SIG-M5 (cell line): ENCODE results near the gene CCDC71.

ENCODE experiments used
- DNase-seq: peaks from one replicate; lab custom pipeline; 2025; lab: John Stamatoyannopoulos, UW

Gene CCDC71

DNA sequence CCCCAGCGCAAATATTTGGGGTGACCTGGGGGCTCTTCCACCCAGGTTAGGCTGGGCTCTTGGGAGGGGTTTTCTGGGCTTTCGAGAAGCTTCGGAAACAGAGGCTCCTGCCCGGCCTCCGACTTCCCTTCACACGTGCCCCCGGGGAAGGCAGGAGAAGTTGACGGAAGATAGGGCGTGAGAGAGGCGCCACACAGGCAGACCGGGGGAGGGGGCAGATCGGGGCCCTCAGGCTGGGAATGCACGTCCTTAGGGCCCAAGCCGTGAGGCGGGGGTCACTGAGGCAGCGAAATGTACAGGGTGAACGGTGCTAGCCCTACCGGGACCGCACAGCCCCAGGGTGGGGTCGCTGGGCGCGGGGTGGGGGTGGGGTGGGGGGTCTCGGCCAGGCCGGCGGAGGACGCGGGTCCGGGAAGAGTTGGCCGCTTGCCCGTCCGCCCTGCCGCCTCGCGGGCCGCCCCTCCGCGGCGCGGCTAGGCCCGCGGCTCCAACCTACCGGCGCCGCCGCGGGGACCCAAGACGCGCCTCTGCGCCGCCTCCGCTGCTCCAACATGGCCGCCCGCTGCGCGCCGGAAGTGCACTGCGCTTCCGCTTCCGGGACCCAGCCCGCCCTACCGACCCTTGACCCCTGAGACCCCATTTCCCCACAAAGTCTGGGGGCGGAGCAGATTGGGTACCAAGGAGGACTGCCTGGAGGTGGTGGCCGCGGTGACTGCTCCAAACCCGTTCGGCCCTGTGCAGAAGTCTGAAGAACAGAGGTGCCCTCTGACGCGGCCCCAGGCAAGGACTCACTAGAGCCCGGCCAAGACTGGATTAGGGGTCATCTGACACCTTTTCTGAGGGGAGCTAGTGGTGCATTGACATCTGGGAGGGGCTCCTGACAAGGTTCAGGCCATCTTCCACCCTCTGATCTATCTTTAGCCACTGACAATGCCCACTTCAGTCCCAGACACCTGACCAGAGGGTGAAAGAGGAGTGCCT is at the start of gene CCDC71:
TSS of gene CCDC71 (minus strand) at position 561 of the 981 bp plus-strand sequence. CDS start 2,123 bp downstream, outside the sequence.
- no peak for DNase-seq

DNA sequence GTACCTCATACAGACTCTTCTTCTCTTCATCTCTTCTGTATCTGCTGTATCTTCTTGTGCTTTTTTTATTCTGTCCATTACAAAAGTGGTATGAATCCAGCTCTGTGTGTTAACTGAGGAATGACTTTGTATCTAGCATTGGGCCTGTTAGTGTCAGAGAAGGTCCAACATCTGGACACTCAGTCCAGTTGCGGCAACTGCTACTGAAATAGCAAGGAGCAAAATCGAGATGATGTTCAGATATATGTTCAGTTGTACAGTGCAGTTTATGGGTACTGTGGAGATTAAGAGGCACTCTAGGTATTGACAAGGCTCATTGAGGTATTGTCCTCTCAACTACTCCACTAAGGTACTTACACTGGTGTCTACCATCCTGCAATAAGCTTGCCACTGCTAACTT is 47.9 kb upstream of the CCDC71 start:
- DNase-seq, result no peak

DNA sequence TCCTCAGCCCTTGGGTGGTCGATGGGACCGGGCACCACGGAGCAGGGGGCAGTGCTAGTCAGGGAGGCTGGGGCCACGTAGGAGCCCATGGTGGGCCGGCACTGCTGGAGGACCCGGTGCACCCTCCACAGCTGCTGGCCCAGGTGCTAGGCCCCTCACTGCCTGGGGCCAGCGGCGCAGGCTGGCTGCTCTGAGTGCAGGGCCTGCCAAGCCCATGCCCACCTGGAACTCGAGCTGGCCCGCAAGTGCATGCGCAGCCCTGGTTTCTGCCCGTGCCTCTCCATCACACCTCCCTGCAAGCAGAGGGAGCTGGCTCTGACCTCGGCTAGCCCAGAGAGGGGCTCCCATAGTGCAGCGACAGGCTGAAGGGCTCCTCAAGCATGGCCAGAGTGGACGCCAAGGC is 47.4 kb upstream of the CCDC71 start:
- DNase-seq, result no peak

DNA sequence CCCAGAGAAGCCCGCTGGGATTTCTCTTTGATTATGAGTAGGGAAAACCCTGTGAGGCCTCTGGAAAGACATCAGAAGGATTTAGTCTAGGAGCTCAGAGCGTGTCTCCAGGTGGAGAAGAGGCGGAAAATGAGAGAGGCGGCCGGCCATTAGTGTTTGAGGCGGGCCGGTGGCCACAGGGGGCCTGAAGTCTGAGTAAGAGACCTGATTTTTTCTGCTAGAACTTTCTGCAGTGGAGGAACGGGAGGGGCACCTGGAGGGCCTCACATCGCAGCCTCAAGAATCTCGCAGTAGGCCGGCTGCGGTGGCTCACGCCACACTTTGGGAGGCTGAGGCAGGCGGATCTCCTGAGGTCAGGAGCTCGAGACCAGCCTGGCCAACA is 33.8 kb upstream of the CCDC71 start:
- DNase-seq, result no peak

DNA sequence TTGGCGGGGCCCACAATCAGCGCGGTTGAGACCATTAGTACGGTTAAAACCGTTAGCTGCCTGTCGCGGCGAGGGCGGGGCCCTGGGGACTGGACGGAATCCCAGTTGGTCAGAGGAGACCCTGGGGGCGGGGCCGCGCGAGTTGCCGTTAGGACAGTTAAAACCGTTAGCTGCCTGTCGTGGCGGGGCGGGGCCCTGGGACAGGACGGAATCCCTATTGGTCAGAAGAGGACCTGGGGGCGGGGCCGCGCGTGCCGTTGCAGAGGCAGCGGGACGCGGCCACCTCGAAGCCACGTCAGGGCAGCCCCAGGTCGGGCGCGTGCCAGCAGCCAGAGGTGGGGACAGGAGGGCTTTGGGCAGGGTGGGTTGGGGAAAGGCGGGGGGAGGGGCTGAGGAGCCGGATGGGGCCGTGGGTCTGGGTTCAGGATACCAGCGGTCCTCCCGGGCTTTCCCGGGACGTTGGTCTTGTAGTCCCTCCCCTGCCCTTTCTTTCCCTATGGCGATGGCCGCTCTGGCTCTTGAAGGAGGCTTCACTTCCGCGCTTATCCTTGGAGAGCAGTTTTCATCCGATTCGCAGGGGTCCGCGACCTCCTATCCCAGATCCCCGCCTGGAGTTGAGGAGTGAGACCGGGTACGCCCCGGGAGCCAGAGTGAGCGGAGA is 33.2 kb upstream of the CCDC71 start:
- no peak for DNase-seq

DNA sequence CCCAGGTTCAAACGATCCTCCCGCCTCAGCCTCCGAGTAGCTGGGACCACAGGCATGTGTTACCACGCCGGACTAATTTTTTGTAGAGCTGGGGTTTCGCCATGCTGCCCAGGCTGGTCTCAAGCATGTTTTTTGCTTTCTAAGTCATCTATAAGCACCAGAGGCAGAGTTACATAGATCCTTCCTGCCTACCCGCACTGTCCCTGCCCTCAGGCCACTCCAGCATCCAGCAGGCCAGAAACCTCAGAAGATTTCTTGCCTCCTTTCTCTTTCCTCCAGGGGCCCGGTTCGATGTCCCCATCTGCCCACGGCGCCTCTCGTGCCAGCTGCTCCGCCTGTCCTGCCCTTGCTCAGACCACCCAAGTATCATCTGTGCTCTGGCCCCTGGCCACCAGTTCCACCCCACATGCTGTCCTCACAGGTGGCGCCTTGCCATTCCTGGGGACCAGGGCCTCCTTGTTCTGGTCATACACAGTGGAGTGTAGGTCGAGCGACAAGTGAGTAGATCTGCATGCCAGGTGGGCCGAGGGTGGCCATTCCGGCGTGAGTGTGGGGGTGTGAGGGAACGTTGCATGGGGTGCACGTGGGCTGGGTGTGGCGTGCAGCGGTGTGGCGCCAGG is 32.6 kb upstream of the CCDC71 start:
- DNase-seq, result no peak

DNA sequence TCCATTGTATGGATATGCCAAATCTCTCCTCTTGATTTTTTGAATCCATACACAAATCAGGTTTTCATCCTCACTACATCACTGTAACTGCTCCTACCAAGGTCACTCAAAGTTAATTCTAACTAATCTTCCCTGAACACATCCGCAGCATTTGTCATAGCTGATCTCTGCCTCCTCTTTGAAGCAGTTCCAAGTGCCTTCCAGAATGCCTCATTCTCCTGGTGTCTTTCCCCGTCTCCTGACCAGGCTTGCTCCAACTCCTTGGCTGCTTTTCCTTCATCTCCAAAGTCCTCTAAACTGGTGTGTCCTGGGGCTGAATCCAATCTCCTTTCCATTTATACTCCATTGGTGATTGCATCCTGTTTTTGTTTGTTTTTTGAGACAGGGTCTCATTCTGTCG is 32.0 kb upstream of the CCDC71 start:
- DNase-seq, result no peak

DNA sequence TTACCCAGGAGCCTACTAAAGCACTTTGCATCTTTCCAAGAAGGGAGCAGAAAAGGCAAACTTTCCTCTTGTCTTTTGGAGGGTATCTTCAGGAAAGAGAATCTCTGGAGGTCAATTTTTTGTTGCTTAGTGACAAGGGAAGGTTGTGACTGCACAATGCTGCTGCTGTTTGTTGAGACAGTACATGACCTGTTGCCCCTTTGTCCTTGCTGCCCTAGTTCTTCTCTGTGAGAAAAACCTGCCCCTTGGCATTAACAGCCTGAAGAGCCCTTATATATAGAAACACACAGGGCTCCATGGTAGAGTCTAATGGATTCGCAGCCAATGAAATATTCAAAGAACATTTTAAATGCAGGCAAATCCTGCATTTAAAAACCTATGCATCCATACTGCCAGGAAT is 25.6 kb upstream of the CCDC71 start:
- no peak for DNase-seq

DNA sequence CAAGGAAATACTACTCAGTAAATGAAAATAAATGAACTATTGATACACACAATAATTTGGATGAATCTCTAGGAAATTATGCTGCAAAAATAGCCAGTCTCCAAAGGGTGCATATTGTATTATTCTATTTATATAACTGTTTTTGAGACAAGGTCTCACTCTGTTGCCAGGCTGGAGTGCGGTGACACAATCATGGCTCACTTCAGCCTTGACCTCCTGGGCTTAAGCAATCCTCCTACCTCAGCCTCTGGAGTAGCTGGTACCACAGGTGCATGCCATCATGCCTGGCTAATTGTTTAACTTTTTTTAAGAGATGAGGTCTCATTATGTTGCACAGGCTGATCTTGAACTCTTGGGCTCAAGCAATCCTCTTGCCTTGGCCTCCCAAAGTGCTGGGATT is 17.7 kb upstream of the CCDC71 start:
- DNase-seq, result no peak

DNA sequence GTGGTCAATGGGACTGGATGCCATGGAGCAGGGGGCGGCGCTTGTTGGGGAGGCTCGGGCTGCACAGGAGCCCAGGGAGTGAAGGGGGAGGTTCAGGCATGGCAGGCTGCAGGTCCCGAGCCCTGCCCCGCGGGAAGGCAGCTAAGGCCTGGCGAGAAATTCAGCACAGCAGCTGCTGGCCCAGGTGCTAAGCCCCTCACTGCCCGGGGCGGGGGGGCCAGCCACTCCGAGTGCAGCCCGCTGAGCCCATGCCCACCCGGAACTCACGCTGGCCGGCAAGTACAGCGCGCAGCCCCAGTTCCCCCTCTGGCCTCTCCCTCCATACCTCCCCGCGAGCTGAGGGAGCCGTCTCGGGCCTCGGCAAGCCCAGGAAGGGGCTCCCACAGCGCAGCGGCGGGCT is 16.6 kb upstream of the CCDC71 start:
- DNase-seq, result no peak

DNA sequence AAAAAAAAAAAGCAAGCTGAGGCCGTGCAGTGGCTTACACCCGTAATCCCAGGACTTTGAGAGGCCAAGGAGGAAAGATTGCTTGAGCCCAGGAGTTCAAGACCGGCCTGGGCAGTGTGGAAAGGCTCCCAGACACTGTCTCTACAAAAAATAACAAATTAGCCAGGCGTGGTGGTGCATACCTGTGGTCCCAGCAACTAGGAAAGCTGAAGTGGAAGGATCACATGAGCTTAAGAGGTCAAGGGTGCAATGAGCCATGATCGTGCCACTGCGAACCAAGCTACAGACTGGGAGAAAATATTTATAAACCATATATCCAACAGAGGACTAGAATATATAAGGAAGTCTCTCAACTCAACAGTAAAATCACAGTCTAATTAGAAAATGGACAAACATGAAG is 15.2 kb upstream of the CCDC71 start:
- no peak for DNase-seq

DNA sequence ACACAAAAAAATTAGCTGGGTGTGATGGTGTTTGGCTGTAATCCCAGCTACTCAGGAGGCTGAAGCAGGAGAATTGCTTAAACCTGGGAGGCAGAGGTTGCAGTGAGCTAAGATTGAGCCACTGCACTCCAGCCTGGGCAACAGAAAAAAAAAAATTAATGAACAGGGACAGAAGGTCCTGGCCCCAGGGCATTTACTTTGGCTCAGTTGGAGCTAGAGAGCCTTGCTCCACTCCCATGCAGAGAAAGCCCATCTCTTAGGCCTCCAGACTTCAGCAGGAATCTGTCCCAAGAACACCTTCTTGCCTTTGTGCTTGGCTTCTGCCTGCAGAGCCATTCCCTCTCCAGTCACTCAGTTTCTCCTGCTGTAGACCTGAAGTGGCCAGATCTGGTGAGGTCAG is 14.0 kb upstream of the CCDC71 start:
- no peak for DNase-seq

DNA sequence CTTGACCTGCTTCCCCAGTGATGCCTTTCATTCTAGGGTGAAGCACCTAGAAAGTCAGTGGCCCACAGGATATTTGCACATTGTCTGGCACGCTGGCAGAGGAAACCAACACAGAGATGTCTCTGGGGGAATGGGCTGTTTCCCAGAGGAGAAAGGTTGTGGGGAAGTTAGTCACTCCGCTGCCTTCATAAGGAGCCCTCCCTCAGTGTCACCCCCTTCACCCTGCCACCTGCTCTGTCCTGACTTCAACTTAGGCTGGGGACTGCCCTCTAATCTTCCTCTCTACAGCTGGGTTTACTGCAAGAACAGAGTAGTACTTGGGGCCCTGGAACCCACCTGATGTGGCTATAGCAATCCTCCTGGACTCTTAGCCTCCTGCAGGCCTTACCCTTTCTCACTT is 10.9 kb upstream of the CCDC71 start:
- DNase-seq, result no peak

DNA sequence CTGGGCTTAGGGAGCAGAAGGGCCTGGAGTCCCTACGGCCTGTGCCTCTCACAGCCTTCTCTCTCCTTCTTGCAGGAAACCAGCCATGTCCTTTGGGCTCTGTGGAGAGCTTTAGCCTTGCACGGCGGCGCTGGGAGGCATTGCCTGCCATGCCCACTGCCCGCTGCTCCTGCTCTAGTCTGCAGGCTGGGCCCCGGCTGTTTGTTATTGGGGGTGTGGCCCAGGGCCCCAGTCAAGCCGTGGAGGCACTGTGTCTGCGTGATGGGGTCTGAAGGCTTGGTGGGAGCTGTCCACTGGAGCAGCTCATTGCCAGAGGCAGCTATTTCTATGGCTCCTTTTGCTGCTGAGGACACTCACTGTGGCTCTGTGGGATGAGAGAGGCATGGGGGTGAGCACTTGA is 9.4 kb upstream of the CCDC71 start:
- DNase-seq, result no peak

DNA sequence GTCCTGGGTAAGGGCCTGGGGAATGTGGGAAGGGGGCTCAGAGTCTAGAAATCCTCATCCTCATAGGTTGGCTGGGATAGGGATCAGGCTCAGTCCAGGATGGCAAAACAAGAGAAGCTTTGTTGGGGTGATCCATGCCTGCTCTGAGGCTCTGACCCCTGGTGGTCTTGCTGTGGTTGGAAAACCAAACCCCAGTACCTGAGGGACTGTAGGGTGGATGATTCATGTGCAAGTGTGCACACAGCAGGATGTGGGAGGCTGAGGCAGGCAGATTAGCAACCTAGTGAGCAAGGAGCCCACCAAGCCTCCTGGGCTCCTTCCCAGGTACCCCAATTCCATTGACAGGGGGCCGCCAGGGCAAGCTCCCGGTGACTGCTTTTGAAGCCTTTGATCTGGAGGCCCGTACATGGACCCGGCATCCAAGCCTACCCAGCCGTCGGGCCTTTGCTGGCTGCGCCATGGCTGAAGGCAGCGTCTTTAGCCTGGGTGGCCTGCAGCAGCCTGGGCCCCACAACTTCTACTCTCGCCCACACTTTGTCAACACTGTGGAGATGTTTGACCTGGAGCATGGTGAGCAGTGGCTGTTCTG is 8.4 kb upstream of the CCDC71 start:
- no peak for DNase-seq

DNA sequence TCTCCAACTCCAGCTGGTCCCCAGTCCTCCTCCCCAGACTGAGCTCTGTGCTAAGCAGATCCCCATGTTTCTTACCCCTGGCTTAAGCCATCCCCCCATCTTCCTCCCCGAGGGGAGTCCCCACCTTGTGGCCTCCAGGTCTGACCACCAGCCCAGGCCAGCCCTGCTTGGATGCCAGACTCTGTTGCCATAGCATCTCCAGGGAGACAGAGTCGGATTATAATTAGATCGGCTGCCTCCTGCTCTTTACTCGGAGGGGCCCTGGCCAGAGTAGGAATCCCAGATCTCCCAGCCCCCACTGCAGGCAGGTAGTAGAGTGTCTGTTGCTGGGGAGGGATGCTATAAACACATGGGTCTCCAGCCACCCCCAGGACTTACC is 7.7 kb upstream of the CCDC71 start:
- no peak for DNase-seq

DNA sequence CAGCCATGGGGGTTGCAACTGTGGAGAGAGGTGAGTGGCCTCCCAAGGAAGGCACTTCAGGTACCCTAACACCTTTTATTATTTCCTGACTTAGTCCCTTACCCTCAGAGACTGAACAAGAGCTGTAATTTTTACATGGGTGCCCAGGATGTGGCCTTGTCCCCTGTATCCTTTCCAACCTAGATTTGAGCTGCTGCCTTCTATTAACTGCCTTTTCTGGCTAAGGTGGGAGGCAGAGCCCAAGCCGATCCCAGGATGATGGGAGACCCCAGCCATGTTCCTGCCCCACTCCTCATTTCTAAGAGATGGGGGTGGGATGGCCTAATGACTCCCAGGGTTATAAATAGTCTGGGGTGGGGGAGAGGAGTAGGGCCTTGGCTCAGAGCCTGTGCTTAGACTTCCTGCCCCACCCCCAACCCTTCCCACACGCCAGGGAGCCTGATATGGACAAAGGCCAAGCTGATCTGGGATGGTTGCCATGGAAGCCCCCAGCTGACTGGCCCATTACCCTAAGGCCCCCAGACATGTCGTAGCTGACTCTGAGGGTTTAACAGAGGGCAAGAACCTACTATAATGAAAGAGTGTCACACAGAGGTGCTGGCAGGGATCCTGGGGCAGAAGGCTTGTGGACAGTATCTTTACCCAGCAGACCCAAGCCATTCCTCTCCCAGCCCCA is 7.1 kb upstream of the CCDC71 start:
- no peak for DNase-seq

DNA sequence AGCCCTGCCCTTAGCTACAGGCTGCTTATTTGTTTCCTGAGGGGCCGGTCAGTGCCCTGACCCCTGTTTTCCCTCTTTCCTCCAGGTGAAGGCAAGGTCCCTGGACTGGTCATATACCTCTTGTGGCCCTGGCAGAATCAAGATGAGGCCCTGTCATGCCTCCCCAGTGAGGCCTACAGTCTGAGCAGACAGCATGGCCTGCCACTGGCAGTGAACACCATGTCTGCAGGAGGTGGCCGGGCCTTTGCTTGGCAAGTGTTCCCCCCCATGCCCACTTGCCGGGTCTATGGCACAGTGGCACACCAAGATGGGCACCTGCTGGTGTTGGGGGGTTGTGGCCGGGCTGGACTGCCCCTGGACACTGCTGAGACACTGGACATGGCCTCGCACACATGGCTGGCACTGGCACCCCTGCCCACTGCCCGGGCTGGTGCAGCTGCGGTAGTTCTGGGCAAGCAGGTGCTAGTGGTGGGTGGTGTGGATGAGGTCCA is 6.5 kb upstream of the CCDC71 start:
- DNase-seq, result no peak

DNA sequence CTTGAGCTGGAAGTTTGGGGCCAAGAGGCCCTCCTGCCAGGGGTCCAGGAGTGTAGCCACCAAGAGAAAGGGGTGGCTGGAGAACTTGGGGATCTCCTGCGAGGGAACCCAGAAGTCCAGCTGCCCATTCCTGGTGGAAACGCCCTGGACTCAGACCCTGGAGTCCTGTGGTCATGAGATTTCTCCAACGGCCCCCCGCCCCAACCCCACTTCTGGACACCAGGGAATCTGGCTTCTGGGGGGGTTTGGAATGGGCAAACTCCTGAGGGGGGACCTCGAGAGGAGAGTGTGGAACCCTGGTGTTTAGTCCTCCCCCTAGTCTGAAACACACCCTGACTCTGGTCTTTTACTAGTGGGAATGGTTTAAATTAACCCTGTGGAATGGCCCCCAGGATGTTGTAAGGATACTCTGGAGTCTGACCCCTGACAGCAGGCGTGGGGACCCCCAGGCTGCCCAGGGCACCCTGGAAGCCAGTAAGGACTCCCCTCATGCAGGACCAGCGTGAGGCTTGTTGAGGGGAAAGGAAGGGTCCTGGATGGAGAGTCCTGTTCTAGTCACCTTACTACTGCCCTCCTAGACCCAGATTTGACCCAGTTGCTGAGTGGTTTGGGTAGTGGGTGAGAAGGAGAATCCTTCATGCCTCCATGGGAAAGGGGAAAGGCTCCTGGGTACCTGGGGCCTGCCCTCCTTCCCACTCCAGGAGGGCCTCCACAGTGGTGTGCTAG is 5.8 kb upstream of the CCDC71 start:
- DNase-seq, result no peak

DNA sequence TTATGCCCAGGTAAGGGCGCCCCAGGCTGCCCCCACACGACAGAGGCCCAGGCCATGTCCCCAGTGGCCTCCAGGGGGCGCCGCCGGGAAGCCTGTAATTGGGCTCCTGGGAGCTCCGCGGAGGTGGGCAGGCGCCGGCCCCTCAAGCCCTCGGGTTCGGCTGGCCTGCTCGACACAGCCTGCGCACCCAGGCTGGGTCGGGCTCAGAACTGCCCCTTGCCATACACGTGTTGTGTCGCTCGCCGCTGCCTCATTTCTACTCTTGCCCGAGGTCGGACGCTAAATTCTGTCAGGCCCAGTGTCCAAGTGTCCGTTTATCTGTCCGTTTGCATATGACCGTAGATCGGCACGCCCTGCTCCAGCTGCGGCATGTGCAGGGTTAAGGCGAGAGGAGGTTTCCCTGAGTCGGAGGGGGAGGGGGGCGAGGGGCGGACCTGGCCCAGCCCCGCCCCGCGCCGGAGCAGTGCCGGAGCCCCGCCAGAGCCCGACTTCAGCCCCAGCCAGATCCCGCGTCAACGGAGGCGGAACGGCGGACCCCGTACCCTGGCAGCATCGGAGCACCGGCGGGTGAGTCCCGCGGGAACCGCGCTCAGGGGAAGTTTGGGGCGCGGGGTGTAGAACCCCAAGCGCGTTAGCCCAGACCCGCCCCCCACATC is 5.1 kb upstream of the CCDC71 start, which contains the start of gene KLHDC8B:
TSS of gene KLHDC8B (plus strand) at position 480 of the 656 bp plus-strand sequence. CDS start 1,172 bp downstream, outside the sequence.
- no peak for DNase-seq

DNA sequence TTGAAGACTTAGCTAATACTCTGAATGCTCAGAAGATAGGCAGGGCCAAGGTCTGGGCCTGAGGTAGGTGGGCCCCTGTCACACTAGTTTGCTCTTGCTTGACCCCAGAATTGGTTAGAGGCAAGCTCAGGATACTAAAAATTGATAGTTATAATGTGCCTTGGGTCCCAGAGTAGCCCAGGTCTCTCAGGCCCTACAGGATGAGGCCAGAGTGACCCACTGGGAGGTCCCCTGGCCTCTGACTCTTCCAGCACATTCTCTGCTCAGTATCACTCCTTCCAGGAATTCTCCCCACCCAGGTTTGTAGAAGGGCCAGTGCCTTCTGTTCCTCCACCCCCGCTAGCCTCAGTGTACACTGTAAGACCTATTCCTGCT is 4.6 kb upstream of the CCDC71 start:
- DNase-seq, result no peak
